ENCODE results near the gene ABLIM2. TPM values are rescaled to one million over a fixed set of nuclear protein-coding genes. Genes with fewer than 3 reads are reported as not detected.

Gene ABLIM2
- total and polyA plus RNA-seq, 2 of the 8 experiments (the other 6 are each of a cell fraction or from before 2014, with no cell fraction given) = 2.8 to 3.0 TPM

GRCh38 chr4:8135666-8136065, 22.9 kb downstream of the ABLIM2 start:
- H3K23me2 ChIP-seq (ENCODE audit: low read depth, low read length) = no peaks in the 10 kb centered on the region
- H2BK15ac ChIP-seq (ENCODE audit: low read length) = no peak overlapping the region
- WGBS, 2 experiments (ENCODE audit: extremely low coverage in 1 of 2, insufficient coverage in 1 of 2, insufficient read length in 1 of 2, insufficient replicate concordance in 2 of 2, low coverage in 1 of 2, low lambda C conversion rate in 2 of 2, missing lambda C conversion rate in 1 of 2) = 96% methylated on average over 15 of the region's 15 CpGs; no CpG with 5 or more reads in 1 of the 2 experiments
- no peak overlapping the region for H3K4me3 ChIP-seq (ENCODE audit: extremely low read depth in 1 of 4, insufficient read depth in 2 of 4, low read depth in 3 of 4, low read length in 4 of 4)
- CTCF ChIA-PET (ENCODE audit: partially characterized antibody) = interaction anchor here (1.6 kb wide), 1 partner anchor 12 kb away, joined by 5 read pairs; no protein-coding TSS in a partner anchor
- H2AK5ac ChIP-seq (ENCODE audit: low read depth, low read length) = no peak overlapping the region; the same call in 1 of the 2 replicates
- H4K5ac ChIP-seq (ENCODE audit: insufficient read length, low read depth, low read length) = no peak overlapping the region
- H3K4me2 ChIP-seq (ENCODE audit: insufficient read depth in 1 of 2, low read depth in 2 of 2, low read length in 2 of 2) = no peak overlapping the region
- no peaks in the 10 kb centered on the region for H3K36me3 ChIP-seq (ENCODE audit: control insufficient read depth in 2 of 4, insufficient read depth in 4 of 4, low read length in 3 of 4)
- no peaks in the 10 kb centered on the region; a peak in 1 of 4 replicates for H3K9me3 ChIP-seq (ENCODE audit: insufficient read depth in 2 of 2, low read depth in 1 of 2, low read length in 1 of 2)
- no peak overlapping the region for H3K9ac ChIP-seq (replicated peaks in 1 of 4; ENCODE audit: extremely low read depth in 1 of 4, low read depth in 3 of 4, low read length in 3 of 4)
- H3K23ac ChIP-seq (ENCODE audit: insufficient read length) = no peak overlapping the region
- H3K18ac ChIP-seq (ENCODE audit: extremely low read depth, low read length) = no peak overlapping the region
- no peak overlapping the region for H4K8ac ChIP-seq (ENCODE audit: extremely low read depth, insufficient read depth, low read length)
- no peak overlapping the region for H2BK12ac ChIP-seq (ENCODE audit: low read depth, low read length)
- H3K27me3 ChIP-seq (replicated peaks in 1 of 4; ENCODE audit: control insufficient read depth in 3 of 4, extremely low read depth in 1 of 4, insufficient read depth in 3 of 4, low read length in 3 of 4) = no peaks in the 10 kb centered on the region; a peak in 1 of 7 replicates
- no peak overlapping the region for H2BK20ac ChIP-seq (ENCODE audit: low read length)
- no peaks in the 10 kb centered on the region for H3K79me2 ChIP-seq (ENCODE audit: control insufficient read depth in 1 of 2, insufficient read depth in 2 of 2, low read length in 2 of 2)
- no peak overlapping the region for H3K14ac ChIP-seq (ENCODE audit: insufficient read length)
- peaks cover 2 to 14% (median 10%) of the 10 kb centered on the region in 4 experiments for H3K4me1 ChIP-seq (replicated peaks in 1 of 4; ENCODE audit: control insufficient read depth in 3 of 4, insufficient read depth in 4 of 4, low read length in 3 of 4)
- POLR2A ChIA-PET (ENCODE audit: partially characterized antibody) = interaction anchor here (0.6 to 2.0 kb wide), 3 partner anchors 23 to 356 kb away, joined by 3 to 4 read pairs (median 3); no protein-coding TSS in a partner anchor
- DNase-seq (ENCODE audit: low read depth in 1 of 2, low spot score in 2 of 2) (no peak), FAIRE-seq (no peak)
- H3K4ac ChIP-seq (replicated peaks; ENCODE audit: insufficient read length, low read depth, low read length) = no peak overlapping the region
- H3K27ac ChIP-seq (ENCODE audit: low read depth, low read length) = no peak overlapping the region
- no peak overlapping the region for H3K56ac ChIP-seq (replicated peaks; ENCODE audit: insufficient read length, low read depth, low read length)
- H2BK120ac ChIP-seq (replicated peaks; ENCODE audit: low read depth, low read length) = no peak overlapping the region
- H4K91ac ChIP-seq (replicated peaks; ENCODE audit: insufficient read length, low read length) = no peak overlapping the region
- H3K79me1 ChIP-seq (ENCODE audit: low read depth, low read length) = no peaks in the 10 kb centered on the region
- H2AFZ ChIP-seq (ENCODE audit: low read length) = no peak overlapping the region
- no peak overlapping the region for H2BK5ac ChIP-seq (ENCODE audit: low read depth, low read length)
- no peaks in the 10 kb centered on the region for H4K20me1 ChIP-seq (replicated peaks in 1 of 2; ENCODE audit: control insufficient read depth in 1 of 2, insufficient read depth in 2 of 2, low read length in 2 of 2)
- TF ChIP-seq MAFK (IDR thresholded peaks at IDR 0.05; ENCODE audit: low read depth, low read length) (no peak), TCF12 (IDR thresholded peaks at IDR 0.05; ENCODE audit: low read depth, low read length) (no peak), POLR2A (IDR thresholded peaks at IDR 0.05; ENCODE audit: control extremely low read depth in 1 of 2, low read depth in 2 of 2, low read length in 2 of 2) (no peak), BACH1 (IDR thresholded peaks at IDR 0.05; ENCODE audit: low read length) (no peak), KDM4A (IDR thresholded peaks at IDR 0.05; ENCODE audit: low read depth, low read length, severe bottlenecking) (no peak), HDAC2 (IDR thresholded peaks at IDR 0.05; ENCODE audit: borderline replicate concordance in 1 of 2, low read depth in 2 of 2, low read length in 2 of 2) (no peak), GTF2F1 (IDR thresholded peaks at IDR 0.05; ENCODE audit: borderline replicate concordance, low read depth, low read length) (no peak), JUN (IDR thresholded peaks at IDR 0.05; ENCODE audit: low read depth, low read length) (no peak), ASH2L (IDR thresholded peaks at IDR 0.05; ENCODE audit: low read length) (no peak), SIX5 (IDR thresholded peaks at IDR 0.05; ENCODE audit: low read depth, low read length) (no peak), RXRA (IDR thresholded peaks at IDR 0.05; ENCODE audit: insufficient read depth, low read depth, low read length) (no peak), RFX5 (IDR thresholded peaks at IDR 0.05; ENCODE audit: borderline replicate concordance, low read depth, low read length) (no peak), CEBPB (IDR thresholded peaks at IDR 0.05; ENCODE audit: low read depth, low read length) (no peak), CHD2 (IDR thresholded peaks at IDR 0.05; ENCODE audit: low read length) (no peak)

All from H1 (cell line).